Measurements from ENCODE around the gene LRRC7.

LRRC7 gene

GRCh38 chr1:69528376-69528775, 39.3 kb upstream of the LRRC7 start:
- TF ChIP-seq CTCF (IDR thresholded peaks at IDR 0.05; ENCODE audit: control insufficient read depth, extremely low read depth, insufficient read depth), result no peak
- no peak for DNase-seq (ENCODE audit: low read depth)
- H3K4me3 ChIP-seq (ENCODE audit: low read depth, low read length), result no peak overlapping the region

- peak; percentile 22 for DNase-seq (ENCODE audit: low read depth)
- H3K4me3 ChIP-seq (ENCODE audit: low read depth, low read length), result no peak overlapping the region
- no peak for TF ChIP-seq CTCF (IDR thresholded peaks at IDR 0.05; ENCODE audit: control insufficient read depth, extremely low read depth, insufficient read depth)
Observed at GRCh38 chr1:69533343-69533742, 34.4 kb upstream of the LRRC7 start.

- H3K4me3 ChIP-seq (ENCODE audit: low read depth, low read length), result no peak overlapping the region
- DNase-seq (ENCODE audit: low read depth), result no peak
- no peak for TF ChIP-seq CTCF (IDR thresholded peaks at IDR 0.05; ENCODE audit: control insufficient read depth, extremely low read depth, insufficient read depth)
Observed at GRCh38 chr1:69534829-69535228, 32.9 kb upstream of the LRRC7 start.

GRCh38 chr1:69535490-69535889, 32.2 kb upstream of the LRRC7 start:
- DNase-seq (ENCODE audit: low read depth), result no peak
- TF ChIP-seq CTCF (IDR thresholded peaks at IDR 0.05; ENCODE audit: control insufficient read depth, extremely low read depth, insufficient read depth), result no peak

GRCh38 chr1:69540052-69540451, 27.7 kb upstream of the LRRC7 start:
- H3K4me3 ChIP-seq (ENCODE audit: low read depth, low read length), result no peak overlapping the region
- DNase-seq (ENCODE audit: low read depth), result no peak
- no peak for TF ChIP-seq CTCF (IDR thresholded peaks at IDR 0.05; ENCODE audit: control insufficient read depth, extremely low read depth, insufficient read depth)

More at GRCh38 chr1:69535490-69535889, 32.2 kb upstream of the LRRC7 start:
- no peak overlapping the region for H3K4me3 ChIP-seq (ENCODE audit: low read depth, low read length)

- no peak for TF ChIP-seq CTCF (IDR thresholded peaks at IDR 0.05; ENCODE audit: control insufficient read depth, extremely low read depth, insufficient read depth)
- no peak overlapping the region for H3K4me3 ChIP-seq (ENCODE audit: low read depth, low read length)
Observed at GRCh38 chr1:69551476-69552324, 16.0 kb upstream of the LRRC7 start.

GRCh38 chr1:69553726-69554125, 14.0 kb upstream of the LRRC7 start:
- DNase-seq (ENCODE audit: low read depth), result no peak
- no peak overlapping the region for H3K4me3 ChIP-seq (ENCODE audit: low read depth, low read length)
- no peak for TF ChIP-seq CTCF (IDR thresholded peaks at IDR 0.05; ENCODE audit: control insufficient read depth, extremely low read depth, insufficient read depth)

More at GRCh38 chr1:69551476-69552324, 16.0 kb upstream of the LRRC7 start:
- no peak for DNase-seq (ENCODE audit: low read depth)
